Neutrophil (primary cell): ENCODE results near the gene SLC35G6.
"Not testable (repeated sequence)": the region's sequence is repeated elsewhere in the genome, so short reads cannot be mapped to it uniquely, and the experiment has no call there.

Source experiments
- H3K27ac ChIP-seq: fragments of 200-600 bp; sonication (generic); 2 replicates; pipeline ENCODE4 v1.5.1; 2016; ENCODE audit warnings: mild to moderate bottlenecking, moderate library complexity
- H3K27me3 ChIP-seq: fragments of 200-600 bp; sonication (generic); 2 replicates; pipeline ENCODE4 v1.6.0; 2016; ENCODE audit warnings: mild to moderate bottlenecking
- H3K36me3 ChIP-seq: fragments of 200-600 bp; sonication (generic); 2 replicates; pipeline ENCODE4 v1.5.1; 2017
- H3K4me1 ChIP-seq, 2 experiments: fragments of 200-600 bp in 1 of 2; sonication (generic) in 1 of 2; 1 replicate in 1 of 2; 2 replicates in 1 of 2; pipeline versions ENCODE4 v1.5.1 to v1.6.1; 2013 to 2016; ENCODE audit warnings: low read depth in 1 of 2, low read length in 1 of 2, mild to moderate bottlenecking in 1 of 2, moderate library complexity in 1 of 2; ENCODE audit not compliant: control insufficient read depth in 1 of 2, insufficient read depth in 1 of 2
- H3K4me3 ChIP-seq, 2 experiments: fragments of 200-600 bp in 1 of 2; sonication (generic) in 1 of 2; 1 replicate in 1 of 2; 2 replicates in 1 of 2; pipeline ENCODE4 v1.5.1; 2013 to 2016; ENCODE audit warnings: low read depth in 1 of 2, low read length in 1 of 2, mild to moderate bottlenecking in 1 of 2, moderate library complexity in 1 of 2
- H3K9me3 ChIP-seq: fragments of 200-600 bp; sonication (generic); 2 replicates; pipeline ENCODE4 v1.5.1; 2016
- CTCF ChIP-seq: fragments of 200-600 bp; sonication (generic); IDR thresholded peaks from 2 replicates; pipeline ENCODE4 v1.5.1; 2016; ENCODE audit warnings: antibody characterized with exemption

Gene SLC35G6

GRCh38 chr17:7480089-7480384, 1.2 kb upstream of the SLC35G6 start:
- Histone ChIP-seq H3K4me3 (peak overlapping the region; percentile 66 to 81), H3K27me3 (no peaks in the 10 kb centered on the region), H3K36me3 (no peaks in the 10 kb centered on the region), H3K9me3 (no peaks in the 10 kb centered on the region), H3K4me1 (peaks cover 42 to 50% of the 10 kb centered on the region in 2 experiments), H3K27ac (peak overlapping the region; percentile 81)
- no peak for TF ChIP-seq CTCF

GRCh38 chr17:7481842-7482741, 846 bp downstream of the SLC35G6 start:
- not testable (repeated sequence) for H3K4me3 ChIP-seq, H3K27ac ChIP-seq, H3K27me3 ChIP-seq, H3K9me3 ChIP-seq, H3K36me3 ChIP-seq
- peaks cover 50 to 52% of the 10 kb centered on the region in 2 experiments for H3K4me1 ChIP-seq

DNA sequence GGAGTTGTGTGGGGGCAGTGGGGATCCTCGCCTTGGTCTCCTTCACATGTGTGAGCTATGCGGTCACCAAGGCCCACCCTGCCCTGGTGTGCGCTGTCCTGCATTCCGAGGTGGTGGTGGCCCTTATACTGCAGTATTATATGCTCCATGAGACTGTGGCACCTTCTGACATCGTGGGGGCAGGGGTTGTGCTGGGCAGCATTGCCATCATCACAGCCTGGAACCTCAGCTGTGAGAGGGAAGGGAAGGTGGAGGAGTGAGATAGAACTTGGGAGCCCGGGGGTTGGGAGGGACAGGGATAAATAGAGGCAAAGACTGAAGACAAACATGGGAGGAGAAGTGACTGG, 1.5 kb downstream of the SLC35G6 start:
- Histone ChIP-seq H3K27ac (peak overlapping the region; percentile 99), H3K4me3 (peak overlapping the region; percentile 70 to 89), H3K4me1 (peaks cover 44 to 46% of the 10 kb centered on the region in 2 experiments)
- H3K9me3 ChIP-seq, H3K36me3 ChIP-seq, H3K27me3 ChIP-seq: not testable (repeated sequence)

GRCh38 chr17:7483255-7484066, 2.2 kb downstream of the SLC35G6 start:
- TF ChIP-seq CTCF: no peak
- Histone ChIP-seq H3K9me3 (no peaks in the 10 kb centered on the region), H3K4me3 (peak overlapping the region; percentile 70 to 89), H3K27ac (peak overlapping the region; percentile 99), H3K4me1 (peaks cover 37 to 38% of the 10 kb centered on the region in 2 experiments), H3K27me3 (no peaks in the 10 kb centered on the region), H3K36me3 (no peaks in the 10 kb centered on the region)

GRCh38 chr17:7484067-7484918, 3.0 kb downstream of the SLC35G6 start, which contains the start of gene POLR2A:
Gene POLR2A (plus strand): TSS chr17:7484366.
- peak within 1 kb of the TSS; percentile 70 to 89 for H3K4me3 ChIP-seq
- H3K36me3 ChIP-seq: no peaks in the 10 kb centered on the region
- peak within 1 kb of the TSS; percentile 99 for H3K27ac ChIP-seq
- TF ChIP-seq CTCF: no peak
- no peaks in the 10 kb centered on the region for H3K27me3 ChIP-seq
- no peaks in the 10 kb centered on the region for H3K9me3 ChIP-seq
- peaks cover 30 to 40% of the 10 kb centered on the region in 2 experiments for H3K4me1 ChIP-seq

GRCh38 chr17:7484919-7485377, 3.7 kb downstream of the SLC35G6 start:
- Histone ChIP-seq H3K9me3 (no peaks in the 10 kb centered on the region), H3K27me3 (no peaks in the 10 kb centered on the region), H3K4me3 (peak overlapping the region; percentile 70 to 89), H3K27ac (peak overlapping the region; percentile 99), H3K4me1 (peaks cover 27 to 37% of the 10 kb centered on the region in 2 experiments), H3K36me3 (no peaks in the 10 kb centered on the region)
- no peak for TF ChIP-seq CTCF
